Stomach (tissue), 9 donors: ENCODE results near the gene CDC42. TPM values are rescaled to one million over a fixed set of nuclear protein-coding genes. Genes with fewer than 3 reads are reported as not detected.

ENCODE experiments used
- DNase-seq, 2 donors: peaks; one replicate each; pipeline versions ENCODE4 v3.0.0 to v3.0.0-alpha.2; 2013 to 2019
- H3K27ac ChIP-seq, 5 donors: fragments of 200-600 bp in 4 of 5; sonication (generic) in 4 of 5; one replicate each; pipeline ENCODE4 v1.5.1; 2013 to 2019; ENCODE audit warnings: mild to moderate bottlenecking in 1 of 5, moderate library complexity in 1 of 5
- H3K27me3 ChIP-seq, 3 donors: fragments of 200-600 bp; sonication (generic); one replicate each; pipeline ENCODE4 v1.5.1; 2017 to 2019; ENCODE audit warnings: mixed run types in 1 of 3
- H3K36me3 ChIP-seq, 4 donors: fragments of 200-600 bp; sonication (generic); 1 replicate in 3 of 4; 2 replicates in 1 of 4; pipeline ENCODE4 v1.5.1; 2016 to 2019
- H3K4me1 ChIP-seq, 4 donors: fragments of 200-600 bp; sonication (generic); one replicate each; pipeline ENCODE4 v1.5.1; 2016 to 2019
- H3K4me3 ChIP-seq, 4 donors: fragments of 200-600 bp; sonication (generic) in 3 of 4; one replicate each; pipeline ENCODE4 v1.5.1; 2016 to 2019; ENCODE audit warnings: mild to moderate bottlenecking in 1 of 4
- H3K9me3 ChIP-seq, 4 donors: fragments of 200-600 bp; sonication (generic); one replicate each; pipeline ENCODE4 v1.5.1; 2016 to 2019
- EP300 ChIP-seq: sonication (generic); formaldehyde crosslinking; IDR thresholded peaks from one replicate; pipeline ENCODE4 v1.6.1; 2017; ENCODE audit warnings: antibody characterized with exemption
- POLR2A ChIP-seq, 4 donors: fragments of 450-650 bp; IDR thresholded peaks; one replicate each; pipeline ENCODE4 v1.6.1; 2016; ENCODE audit warnings: antibody characterized with exemption in 4 of 4, control low read depth in 2 of 4, mild to moderate bottlenecking in 1 of 4, moderate library complexity in 1 of 4
- POLR2AphosphoS5 ChIP-seq, 3 donors: sonication (generic); formaldehyde crosslinking; IDR thresholded peaks; one replicate each; pipeline ENCODE4 v1.6.1; 2016; ENCODE audit warnings: antibody characterized with exemption in 3 of 3
- WGBS, 5 donors: extraction: QIAGEN DNeasy Blood & Tissue Kit in 3 of 5; methylation state at CpG; one replicate each; pipeline versions ENCODE4 v1.1.5 to v1.1.7; 2013 to 2018; 5-methylcytosine and 5-hydroxymethylcytosine counted together
- intact Hi-C: fragments of 100-400 bp; cut with DNase I; formaldehyde crosslinking; loops from one replicate; pipeline ENCODE4 v1.15.1; 2023; ENCODE audit warnings: low total_unique reads
- polyA plus RNA-seq, 3 donors: library from polyadenylated mRNA; stranded (reverse); fragments of 200-250 nt; gene quantifications; one replicate each; pipeline ENCODE4 v1.2.3, GENCODE V29; 2013
- total RNA-seq, 5 donors: library from RNA; depleted of rRNA; stranded (reverse); fragments of >200 nt; gene quantifications; one replicate each; pipeline versions ENCODE4 v1.1.0 to v1.2.3, GENCODE V29; 2014 to 2016
- TF ChIP-seq, protein P1 (sequence below), 7 experiments: fragments of 450-650 bp in 4 of 7; fragments of 200-600 bp in 3 of 7; sonication (generic) in 3 of 7; IDR thresholded peaks; one replicate each; pipeline ENCODE4 v1.5.1; 2016 to 2019; ENCODE audit warnings: antibody characterized with exemption in 7 of 7, control low read depth in 2 of 7, mild to moderate bottlenecking in 1 of 7
- donor health status: healthy with polysubstance abuse.
- donor health status: Bipolar disorder and iron deficiency.
- donor health status: healthy.

Gene CDC42
- total and polyA plus RNA-seq, 8 donors: 72.4 to 425 (median 122) TPM

DNA sequence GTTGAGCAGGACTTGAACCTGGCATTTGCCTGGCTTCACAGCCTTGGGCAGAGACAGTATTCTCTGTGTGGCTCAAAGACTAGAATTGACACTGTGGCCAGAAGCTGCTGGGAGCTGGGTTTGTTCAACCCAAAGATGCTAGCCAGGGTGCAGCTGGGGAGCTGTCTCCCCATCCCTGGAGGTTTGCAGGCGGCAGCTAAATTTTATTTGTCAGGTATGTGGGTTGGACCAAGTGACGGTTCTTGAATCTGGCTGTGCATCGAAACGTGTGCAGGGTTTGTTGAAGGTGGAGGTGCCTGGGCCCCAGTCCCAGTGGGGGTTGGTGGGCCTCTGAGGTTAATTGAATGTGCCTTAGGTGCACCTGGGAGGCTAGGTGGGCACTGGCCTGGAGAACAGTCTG, 78.6 kb downstream of the CDC42 start:
- 63 to 82% (median 77%) methylated on average over 4 of the region's 4 CpGs; no CpG with 5 or more reads in 1 of the 5 donors for WGBS, 5 donors
- TF ChIP-seq, protein P1, sequence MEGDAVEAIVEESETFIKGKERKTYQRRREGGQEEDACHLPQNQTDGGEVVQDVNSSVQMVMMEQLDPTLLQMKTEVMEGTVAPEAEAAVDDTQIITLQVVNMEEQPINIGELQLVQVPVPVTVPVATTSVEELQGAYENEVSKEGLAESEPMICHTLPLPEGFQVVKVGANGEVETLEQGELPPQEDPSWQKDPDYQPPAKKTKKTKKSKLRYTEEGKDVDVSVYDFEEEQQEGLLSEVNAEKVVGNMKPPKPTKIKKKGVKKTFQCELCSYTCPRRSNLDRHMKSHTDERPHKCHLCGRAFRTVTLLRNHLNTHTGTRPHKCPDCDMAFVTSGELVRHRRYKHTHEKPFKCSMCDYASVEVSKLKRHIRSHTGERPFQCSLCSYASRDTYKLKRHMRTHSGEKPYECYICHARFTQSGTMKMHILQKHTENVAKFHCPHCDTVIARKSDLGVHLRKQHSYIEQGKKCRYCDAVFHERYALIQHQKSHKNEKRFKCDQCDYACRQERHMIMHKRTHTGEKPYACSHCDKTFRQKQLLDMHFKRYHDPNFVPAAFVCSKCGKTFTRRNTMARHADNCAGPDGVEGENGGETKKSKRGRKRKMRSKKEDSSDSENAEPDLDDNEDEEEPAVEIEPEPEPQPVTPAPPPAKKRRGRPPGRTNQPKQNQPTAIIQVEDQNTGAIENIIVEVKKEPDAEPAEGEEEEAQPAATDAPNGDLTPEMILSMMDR (IDR thresholded peaks at IDR 0.05): no peak
- TF ChIP-seq POLR2AphosphoS5 (IDR thresholded peaks at IDR 0.05): no peak
- no peak for TF ChIP-seq POLR2A (IDR thresholded peaks at IDR 0.05)
- TF ChIP-seq EP300: no peak
- Histone ChIP-seq H3K9me3 (no peaks in the 10 kb centered on the region), H3K4me1 (peaks cover 5 to 15% (median 12%) of the 10 kb centered on the region in 4 donors), H3K36me3 (peaks cover 0 to 8% (median 0%) of the 10 kb centered on the region in 4 donors), H3K27me3 (peaks cover 0 to 4% (median 0%) of the 10 kb centered on the region in 3 donors), H3K4me3 (no peak overlapping the region), H3K27ac (no peak overlapping the region)
- intact Hi-C loops: loop anchor here (5.0 to 10.0 kb wide), 2 partner anchors 144 to 286 kb away; no protein-coding TSS in a partner anchor
- DNase-seq: no peak

DNA sequence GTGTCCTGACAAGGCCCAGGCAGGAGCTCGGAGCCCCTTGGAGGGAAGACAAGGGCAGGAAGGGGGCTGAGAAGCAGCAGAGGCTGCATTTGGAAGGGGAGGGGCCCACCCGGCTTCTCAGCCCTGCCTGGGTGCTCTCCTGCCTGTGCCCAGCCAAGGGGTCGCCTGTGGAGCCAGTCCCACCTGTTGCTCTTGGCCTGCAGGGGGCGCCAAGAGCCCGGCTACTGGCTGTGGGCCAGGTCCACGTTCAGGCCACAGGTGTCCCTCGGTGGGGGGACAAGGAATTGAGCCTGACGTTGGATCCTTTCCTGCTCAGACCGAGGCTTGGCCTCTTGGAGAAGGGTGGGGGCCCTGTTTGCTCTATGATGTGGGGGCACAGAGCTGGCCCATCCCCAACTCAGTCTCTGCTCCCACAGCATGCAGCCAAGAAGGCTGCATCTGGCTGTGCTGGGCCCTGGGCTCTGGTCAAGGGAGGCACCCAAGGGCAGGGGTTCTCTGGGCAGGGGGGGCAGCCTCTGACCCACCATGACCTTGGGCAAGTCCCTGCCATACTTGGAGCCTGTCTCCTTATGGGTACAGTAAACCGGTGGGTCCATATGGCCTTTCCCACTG, 79.5 kb downstream of the CDC42 start:
- H3K27ac ChIP-seq: no peak overlapping the region
- H3K9me3 ChIP-seq: no peaks in the 10 kb centered on the region
- H3K27me3 ChIP-seq: peaks cover 0 to 4% (median 0%) of the 10 kb centered on the region in 3 donors
- peaks cover 5 to 15% (median 13%) of the 10 kb centered on the region in 4 donors for H3K4me1 ChIP-seq
- peak; percentile 68 to 83 for DNase-seq
- WGBS, 5 donors: 13 to 19% (median 15%) methylated on average over 5 to 10 of the region's 10 CpGs
- intact Hi-C loops: loop anchor here (5.0 to 10.0 kb wide), 2 partner anchors 143 to 285 kb away; no protein-coding TSS in a partner anchor
- TF ChIP-seq, protein P1 (IDR thresholded peaks at IDR 0.05): peak in 5 of 7 experiments; percentile 43 to 84 (median 73)
- TF ChIP-seq POLR2A (IDR thresholded peaks at IDR 0.05): no peak
- TF ChIP-seq POLR2AphosphoS5 (IDR thresholded peaks at IDR 0.05): no peak
- no peak for TF ChIP-seq EP300
- peaks cover 0 to 8% (median 0%) of the 10 kb centered on the region in 4 donors for H3K36me3 ChIP-seq
- no peak overlapping the region for H3K4me3 ChIP-seq

DNA sequence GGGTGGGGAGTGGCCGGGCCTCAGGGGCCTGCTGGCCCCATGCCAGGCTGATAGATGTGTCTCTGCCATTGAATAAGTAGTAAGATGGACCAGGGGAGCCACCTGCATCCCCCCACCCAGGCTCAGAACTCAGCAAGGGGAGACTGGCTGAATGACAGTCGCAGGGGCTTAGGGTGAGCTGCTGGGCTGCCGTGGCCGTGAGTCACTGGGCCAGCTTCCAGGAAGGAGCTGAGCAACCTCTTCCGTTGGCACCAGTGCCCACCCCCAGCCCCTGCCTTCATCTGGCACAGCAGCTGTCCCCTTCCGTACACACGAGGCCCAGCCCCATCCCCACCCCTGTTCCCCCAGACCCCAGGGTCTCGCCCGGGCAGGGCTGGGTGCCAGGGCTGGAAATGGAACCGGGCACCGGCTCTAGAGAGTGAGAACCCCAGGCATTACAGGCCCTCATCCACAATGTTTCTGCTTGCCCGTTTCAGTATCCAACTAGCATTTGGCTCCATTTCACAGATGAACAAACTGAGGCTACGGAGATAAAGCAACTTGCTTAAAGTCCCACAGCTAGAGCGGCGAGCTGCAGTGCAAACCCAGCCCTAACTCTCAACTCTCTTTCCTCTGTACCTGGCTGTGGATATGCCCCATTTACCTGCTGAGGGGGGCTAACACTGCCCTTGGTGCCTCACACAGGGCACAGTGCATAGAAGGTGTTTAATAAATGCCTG, 80.2 kb downstream of the CDC42 start:
- Histone ChIP-seq H3K9me3 (no peaks in the 10 kb centered on the region), H3K4me3 (no peak overlapping the region), H3K4me1 (peaks cover 5 to 22% (median 13%) of the 10 kb centered on the region in 4 donors), H3K27me3 (peaks cover 0 to 4% (median 0%) of the 10 kb centered on the region in 3 donors), H3K27ac (no peak overlapping the region), H3K36me3 (peaks cover 0 to 8% (median 0%) of the 10 kb centered on the region in 4 donors)
- TF ChIP-seq POLR2AphosphoS5 (IDR thresholded peaks at IDR 0.05): no peak
- TF ChIP-seq, protein P1 (IDR thresholded peaks at IDR 0.05): no peak
- TF ChIP-seq EP300: no peak
- no peak for TF ChIP-seq POLR2A (IDR thresholded peaks at IDR 0.05)
- WGBS, 5 donors: 57 to 67% (median 64%) methylated on average over 10 to 15 of the region's 15 CpGs
- intact Hi-C loops: loop anchor here (5.0 to 10.0 kb wide), 2 partner anchors 142 to 285 kb away; no protein-coding TSS in a partner anchor
- peak in 1 of 2 donors; percentile 52 for DNase-seq

DNA sequence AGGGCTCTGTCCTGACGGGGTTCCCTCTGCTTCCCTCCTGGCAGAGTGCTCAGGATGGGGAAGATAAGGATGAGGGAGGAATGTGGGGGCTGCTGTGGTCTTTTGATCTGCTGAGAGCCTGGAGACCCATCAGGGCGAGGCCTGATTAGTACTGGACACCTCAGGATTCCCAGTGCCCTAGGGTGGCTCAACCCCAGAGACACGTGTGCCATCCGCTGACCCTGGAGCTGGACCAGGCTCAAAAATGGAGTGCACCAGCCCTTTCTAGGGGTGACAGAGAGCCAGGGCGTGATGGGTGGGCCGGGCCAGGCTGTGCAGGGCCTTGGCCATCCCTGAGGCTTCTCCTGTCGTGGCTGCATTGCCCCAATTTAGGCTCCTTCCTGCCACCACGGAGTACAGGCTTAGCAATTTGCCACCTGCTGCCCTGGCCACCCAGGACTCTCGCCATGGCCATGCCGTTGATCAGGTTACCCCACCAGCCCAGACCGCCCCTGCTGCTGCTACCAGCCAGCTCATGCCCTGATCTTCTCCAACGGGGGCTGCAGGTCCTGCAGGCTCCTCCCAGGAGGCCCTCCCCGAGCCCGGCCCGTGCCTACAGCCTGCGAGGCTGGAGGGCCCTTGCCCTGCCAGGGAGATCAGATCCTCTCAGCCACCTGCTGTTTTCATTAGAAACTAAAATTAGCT, 80.9 kb downstream of the CDC42 start:
- peaks cover 5 to 23% (median 13%) of the 10 kb centered on the region in 4 donors for H3K4me1 ChIP-seq
- no peaks in the 10 kb centered on the region for H3K9me3 ChIP-seq
- H3K36me3 ChIP-seq: peaks cover 0 to 8% (median 0%) of the 10 kb centered on the region in 4 donors
- 65 to 74% (median 69%) methylated on average over 8 to 16 of the region's 16 CpGs for WGBS, 5 donors
- H3K4me3 ChIP-seq: no peak overlapping the region
- H3K27me3 ChIP-seq: peaks cover 0 to 4% (median 0%) of the 10 kb centered on the region in 3 donors
- no peak for TF ChIP-seq EP300
- no peak for TF ChIP-seq POLR2AphosphoS5 (IDR thresholded peaks at IDR 0.05)
- TF ChIP-seq, protein P1 (IDR thresholded peaks at IDR 0.05): no peak
- no peak for TF ChIP-seq POLR2A (IDR thresholded peaks at IDR 0.05)
- intact Hi-C loops: loop anchor here (5.0 to 10.0 kb wide), 2 partner anchors 141 to 284 kb away; no protein-coding TSS in a partner anchor
- H3K27ac ChIP-seq: peak overlapping the region in 1 of 5 donors; percentile 8
- no peak for DNase-seq
